Pulmonary artery endothelial cell (primary cell): ENCODE data around the gene RAB28. TPM values are rescaled to one million over a fixed set of nuclear protein-coding genes. Genes with fewer than 3 reads are reported as not detected.
A peak's percentile ranks its signal among the peaks of the same experiment; 100 is the strongest.

Source experiments
- DNase-seq: peaks from one replicate; pipeline ENCODE4 v3.0.0-alpha.2; 2011; ENCODE audit warnings: low read depth, low spot score
- total RNA-seq: library from RNA; depleted of rRNA; stranded (reverse); fragments of >200 nt; gene quantifications from 2 replicates; pipeline ENCODE4 v1.2.3, GENCODE V29; 2014

Gene RAB28
- total RNA-seq = 12.7 and 14.0 TPM in 2 replicates

DNA sequence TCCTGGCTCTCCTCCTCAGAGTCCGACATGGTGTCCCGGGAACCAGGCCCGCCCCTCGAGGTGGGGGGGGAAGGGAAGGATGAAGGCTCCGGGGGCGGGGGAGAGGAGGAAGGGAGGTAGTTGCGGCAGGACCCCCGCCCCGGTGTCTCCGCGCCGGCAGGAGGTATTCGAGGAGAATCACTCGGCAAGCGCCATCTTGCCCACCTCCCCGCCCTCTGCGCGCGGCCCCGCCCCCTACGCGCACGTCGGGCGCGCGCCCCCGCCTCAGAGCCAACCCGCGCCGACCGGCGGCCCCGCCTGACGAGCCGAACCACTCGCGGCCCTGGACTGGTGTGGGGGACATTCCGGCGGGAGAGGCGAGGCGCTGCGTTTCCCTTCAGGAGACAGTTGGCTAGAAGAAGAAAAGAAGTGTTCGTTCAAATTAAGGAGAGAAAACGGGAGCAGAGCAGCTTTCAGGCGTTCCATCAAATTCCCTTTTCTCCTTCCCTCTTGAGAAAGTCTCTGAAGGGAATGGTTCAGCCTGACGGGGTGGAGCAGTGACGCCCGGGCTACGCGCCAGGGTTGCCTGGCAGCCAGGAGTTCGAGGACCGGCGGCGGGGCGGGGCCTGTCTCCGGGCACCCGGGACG, at the start of gene RAB28:
Gene RAB28, minus strand, starts transcription at position 219 of the 627 bp plus-strand sequence.
- peak; percentile 78 for DNase-seq

GRCh38 chr4:13531625-13531998, 47.5 kb upstream of the RAB28 start:
- DNase-seq = no peak

- no peak for DNase-seq
Observed at GRCh38 chr4:13530823-13531624, 46.9 kb upstream of the RAB28 start.

- DNase-seq = no peak
Observed at GRCh38 chr4:13529128-13529919, 45.2 kb upstream of the RAB28 start.

DNA sequence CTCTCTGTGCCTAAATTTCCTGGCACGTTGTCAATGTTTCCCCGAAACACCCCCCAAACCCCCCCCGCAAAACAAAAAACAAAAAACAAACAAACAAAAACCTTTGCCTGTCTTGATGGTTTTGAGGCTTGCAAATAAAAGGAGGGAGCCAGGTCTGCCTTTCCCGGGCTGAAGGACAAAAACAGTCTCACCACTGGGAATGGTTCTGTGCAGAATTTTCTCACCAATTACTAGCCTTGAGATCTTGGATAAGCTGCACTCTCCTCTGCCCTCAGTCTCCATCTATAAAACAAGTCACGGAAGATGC, 44.6 kb upstream of the RAB28 start:
- DNase-seq = no peak

GRCh38 chr4:13527981-13528820, 44.1 kb upstream of the RAB28 start:
- no peak for DNase-seq

- no peak for DNase-seq
Observed at GRCh38 chr4:13527192-13527980, 43.2 kb upstream of the RAB28 start.

GRCh38 chr4:13526658-13527057, 42.5 kb upstream of the RAB28 start:
- DNase-seq = no peak

- DNase-seq = no peak
Observed at GRCh38 chr4:13525606-13526281, 41.6 kb upstream of the RAB28 start.

DNA sequence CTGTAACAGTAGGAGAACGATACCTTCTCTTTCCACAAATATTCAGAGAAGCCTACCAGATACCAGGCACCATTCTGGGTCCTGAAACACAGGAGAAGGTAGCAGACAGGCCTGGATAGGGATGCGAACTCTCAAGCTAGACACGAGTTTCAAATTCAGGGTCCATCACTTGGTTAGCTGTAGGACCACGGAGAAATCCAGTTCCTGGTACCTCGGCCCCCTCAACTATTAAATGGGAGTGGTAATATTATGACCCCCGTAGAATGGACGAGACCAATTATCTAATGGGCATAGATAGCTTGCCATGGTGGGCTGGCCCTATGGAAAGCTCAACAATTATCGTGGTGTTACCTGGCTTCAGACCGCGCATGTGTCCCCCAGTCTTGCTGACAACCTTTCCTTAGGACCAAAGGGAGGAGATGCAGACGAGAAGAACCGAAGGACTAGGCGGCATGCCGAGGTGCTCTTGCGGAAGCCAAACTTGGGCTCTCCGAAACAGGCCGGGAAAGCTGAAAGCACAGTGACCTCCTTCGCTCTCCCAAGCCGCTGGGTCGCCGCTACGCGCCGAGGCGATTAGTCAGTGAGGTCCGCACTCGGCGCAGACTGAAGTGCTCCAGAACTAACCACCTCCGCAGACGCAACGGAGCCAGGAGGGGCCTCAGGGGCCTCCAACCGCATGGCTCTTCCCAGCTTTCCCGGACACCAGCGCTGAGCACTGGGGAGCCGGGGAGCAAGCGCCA, 40.5 kb upstream of the RAB28 start:
- no peak for DNase-seq

GRCh38 chr4:13523591-13524503, 39.7 kb upstream of the RAB28 start:
- no peak for DNase-seq

GRCh38 chr4:13523105-13523477, 39.0 kb upstream of the RAB28 start:
- no peak for DNase-seq

- DNase-seq = no peak
Observed at GRCh38 chr4:13522282-13523104, 38.4 kb upstream of the RAB28 start.

- no peak for DNase-seq
Observed at GRCh38 chr4:13521047-13521446, 36.9 kb upstream of the RAB28 start.

DNA sequence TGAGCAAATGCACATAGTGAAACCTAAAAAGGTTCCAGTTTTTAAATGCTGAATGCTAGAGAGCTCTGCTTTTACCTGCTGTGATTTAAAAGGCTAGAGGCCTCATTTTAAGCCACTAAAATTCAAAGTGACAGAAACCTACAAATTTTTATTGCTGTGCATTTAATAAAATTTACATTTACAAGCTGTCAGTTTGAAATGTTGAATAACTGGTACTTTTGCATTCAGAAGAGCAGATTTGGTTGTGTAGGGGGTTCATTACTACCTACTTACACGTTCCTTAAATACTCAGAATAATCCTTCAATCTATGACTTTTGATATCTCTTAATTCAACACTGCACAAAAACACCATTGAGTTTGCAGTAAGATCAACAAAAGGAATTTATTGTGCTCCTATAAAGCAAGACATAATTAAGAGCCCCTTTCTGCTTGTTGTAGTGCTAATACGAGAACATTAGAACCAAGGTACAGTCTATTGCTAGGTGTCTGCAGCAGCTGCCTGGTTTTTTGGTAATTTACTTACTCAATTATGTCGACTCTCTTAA, 32.2 kb upstream of the RAB28 start:
- DNase-seq = no peak

GRCh38 chr4:13515268-13515667, 31.1 kb upstream of the RAB28 start:
- no peak for DNase-seq

GRCh38 chr4:13514722-13515121, 30.6 kb upstream of the RAB28 start:
- DNase-seq = no peak
